HG02642 (cell line): Measurements from ENCODE around the gene RPS29.
A peak's percentile ranks its signal among the peaks of the same experiment; 100 is the strongest.
"Not testable (repeated sequence)": the region's sequence is repeated elsewhere in the genome, so short reads cannot be mapped to it uniquely, and the experiment has no call there.

Experiments
- ATAC-seq: cut with Tn5 transposase; IDR thresholded peaks from one replicate; pipeline ENCODE4 v1.9.1; 2021; ENCODE audit warnings: mild to moderate bottlenecking; ENCODE audit not compliant: unreplicated experiment, poor library complexity

The RPS29 gene

GRCh38 chr14:49585803-49586672, at the start of gene RPS29:
RPS29 (minus strand) TSS chr14:49586380; CDS start chr14:49586346, 34 bp downstream.
- ATAC-seq = peak; percentile 90

- ATAC-seq = peak; percentile 28
Measured at GRCh38 chr14:49634547-49635334, 48.6 kb upstream of the RPS29 start, which contains the start of gene DNAAF2. DNAAF2 (minus strand) TSS chr14:49635244; CDS start chr14:49635149, 95 bp downstream.

GRCh38 chr14:49633640-49634546, 47.7 kb upstream of the RPS29 start:
- ATAC-seq = peak; percentile 85

- ATAC-seq = no peak
Measured at GRCh38 chr14:49623941-49624839, 38.0 kb upstream of the RPS29 start.

DNA sequence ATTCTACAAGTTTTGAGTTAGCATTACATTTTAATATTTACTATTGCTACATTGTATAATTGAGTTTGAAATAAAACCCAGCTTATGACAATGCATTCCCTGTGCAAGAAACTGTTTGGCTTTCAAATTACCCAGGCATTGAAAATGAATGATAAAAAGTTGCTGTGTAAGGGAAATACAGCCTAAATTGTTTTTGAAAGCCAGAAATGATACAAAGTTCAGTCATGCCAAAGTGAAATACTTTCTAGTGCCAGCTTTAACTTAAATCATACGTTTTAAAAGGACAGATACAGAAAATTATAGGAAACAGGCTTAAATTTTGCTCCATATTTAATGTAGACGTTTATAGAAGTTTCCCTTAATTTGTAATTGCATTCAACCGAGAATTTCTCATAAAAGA, 37.2 kb upstream of the RPS29 start:
- ATAC-seq = no peak

GRCh38 chr14:49622022-49622607, 35.9 kb upstream of the RPS29 start:
- ATAC-seq = no peak

DNA sequence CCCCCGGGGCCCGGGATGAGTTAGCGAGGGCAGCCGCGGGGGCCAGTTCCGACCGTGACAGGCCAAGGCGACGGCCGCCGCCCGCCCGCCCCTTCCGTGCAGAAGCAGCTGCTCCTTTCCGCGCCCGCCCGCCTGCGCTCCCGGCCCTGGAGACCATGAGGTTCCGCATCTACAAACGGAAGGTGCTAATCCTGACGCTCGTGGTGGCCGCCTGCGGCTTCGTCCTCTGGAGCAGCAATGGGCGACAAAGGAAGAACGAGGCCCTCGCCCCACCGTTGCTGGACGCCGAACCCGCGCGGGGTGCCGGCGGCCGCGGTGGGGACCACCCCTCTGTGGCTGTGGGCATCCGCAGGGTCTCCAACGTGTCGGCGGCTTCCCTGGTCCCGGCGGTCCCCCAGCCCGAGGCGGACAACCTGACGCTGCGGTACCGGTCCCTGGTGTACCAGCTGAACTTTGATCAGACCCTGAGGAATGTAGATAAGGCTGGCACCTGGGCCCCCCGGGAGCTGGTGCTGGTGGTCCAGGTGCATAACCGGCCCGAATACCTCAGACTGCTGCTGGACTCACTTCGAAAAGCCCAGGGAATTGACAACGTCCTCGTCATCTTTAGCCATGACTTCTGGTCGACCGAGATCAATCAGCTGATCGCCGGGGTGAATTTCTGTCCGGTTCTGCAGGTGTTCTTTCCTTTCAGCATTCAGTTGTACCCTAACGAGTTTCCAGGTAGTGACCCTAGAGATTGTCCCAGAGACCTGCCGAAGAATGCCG, 35.1 kb upstream of the RPS29 start:
- ATAC-seq = peak; percentile 37

DNA sequence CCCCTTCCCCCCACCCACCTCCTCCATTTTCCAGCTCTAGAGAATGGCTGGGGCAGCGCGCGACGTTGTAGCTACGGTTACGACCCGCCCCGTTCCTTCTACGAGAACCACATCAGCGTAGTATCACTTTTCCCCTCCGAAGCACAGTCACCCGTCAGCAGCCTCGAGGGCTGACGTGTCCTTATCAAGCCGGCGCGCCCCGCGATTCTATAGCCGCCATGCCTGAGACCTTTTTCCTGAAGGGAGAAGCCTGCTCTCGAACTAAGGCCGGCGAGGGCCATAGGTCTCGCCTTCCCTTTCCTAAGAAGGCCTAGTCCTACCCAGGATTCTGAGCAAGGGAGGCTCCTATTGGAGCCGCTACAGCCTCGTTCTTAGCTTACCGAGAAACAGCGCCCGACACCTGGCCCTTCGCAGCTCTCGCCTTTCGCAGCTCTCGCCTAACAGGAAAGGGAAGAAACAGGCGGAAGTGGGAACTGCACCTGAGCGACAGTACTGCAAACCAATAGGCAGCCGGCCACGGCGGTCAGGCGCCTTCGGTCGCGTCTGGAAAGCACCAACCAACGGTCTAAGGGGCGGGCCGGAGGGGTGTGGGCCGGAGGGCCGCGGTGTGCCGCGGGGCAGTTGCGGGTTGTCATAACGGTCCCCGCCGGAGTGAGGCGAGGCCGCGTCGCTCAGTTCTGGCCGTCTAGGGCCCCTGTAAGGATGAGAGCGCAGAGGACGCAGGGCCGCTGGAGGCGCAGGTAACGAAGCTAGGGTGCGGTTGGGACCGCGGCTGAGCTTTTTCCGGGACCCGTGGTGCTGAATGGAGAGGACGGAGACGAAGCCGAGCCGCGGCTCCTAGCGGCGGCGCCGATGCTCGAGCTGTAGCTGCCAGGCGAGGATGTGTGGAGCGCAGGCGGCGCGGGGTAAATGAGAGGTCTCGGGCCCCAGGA, 34.3 kb upstream of the RPS29 start, which contains the start of the genes MGAT2 and RPL36AL:
Gene MGAT2, plus strand, starts transcription at position 618 of the 932 bp plus-strand sequence. CDS start 470 bp downstream, outside the sequence.
Gene RPL36AL, minus strand, starts transcription at position 445 of the 932 bp plus-strand sequence. CDS start 1,522 bp downstream, outside the sequence.
- ATAC-seq = peak; percentile 95

DNA sequence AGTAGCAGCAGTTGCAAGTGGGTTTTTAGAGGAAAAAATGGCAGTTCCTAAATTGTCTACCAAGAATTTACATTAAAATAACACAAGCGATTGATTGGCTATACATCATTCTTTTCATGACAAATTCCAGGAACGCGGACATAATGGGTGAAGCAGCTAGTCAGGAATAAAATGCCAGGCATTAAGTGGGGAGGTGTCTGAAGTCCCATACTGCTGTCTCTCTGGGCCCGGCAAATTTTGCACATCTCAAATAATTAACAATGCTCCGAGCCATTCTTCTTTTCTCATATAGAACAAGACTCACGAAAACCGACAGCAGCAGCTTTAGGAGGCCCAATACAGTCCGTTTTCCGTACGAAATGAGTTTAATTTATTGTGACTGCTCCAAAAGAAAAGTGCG, 33.5 kb upstream of the RPS29 start:
- ATAC-seq = no peak

GRCh38 chr14:49619273-49619672, 33.1 kb upstream of the RPS29 start:
- ATAC-seq = not testable (repeated sequence)

GRCh38 chr14:49617852-49618519, 31.8 kb upstream of the RPS29 start:
- no peak for ATAC-seq

GRCh38 chr14:49615776-49616175, 29.6 kb upstream of the RPS29 start:
- no peak for ATAC-seq

GRCh38 chr14:49614196-49614595, 28.0 kb upstream of the RPS29 start:
- ATAC-seq = no peak

DNA sequence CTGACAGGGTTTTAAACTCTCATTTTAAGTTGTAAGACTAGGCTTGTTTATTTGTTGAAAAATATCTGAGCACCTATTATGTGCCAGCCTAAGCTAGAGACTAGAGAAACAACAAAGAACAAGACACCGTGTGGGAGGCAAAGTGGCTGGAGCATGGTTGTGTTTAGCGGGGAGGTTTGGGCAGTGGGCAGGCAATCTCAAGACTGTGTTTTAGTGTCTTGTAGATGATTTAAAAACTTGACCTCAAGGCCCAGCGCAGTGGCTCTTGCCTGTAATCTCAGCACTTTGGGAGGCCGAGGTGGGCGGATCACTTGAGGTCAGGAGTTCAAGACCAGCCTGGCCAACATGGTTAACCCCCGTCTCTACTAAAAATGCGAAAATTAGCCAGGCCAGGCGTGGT, 26.5 kb upstream of the RPS29 start:
- ATAC-seq = no peak

GRCh38 chr14:49612251-49612650, 26.1 kb upstream of the RPS29 start:
- no peak for ATAC-seq

- no peak for ATAC-seq
Measured at GRCh38 chr14:49607583-49607982, 21.4 kb upstream of the RPS29 start.
